ENCODE data around the gene CGB1.

DNA sequence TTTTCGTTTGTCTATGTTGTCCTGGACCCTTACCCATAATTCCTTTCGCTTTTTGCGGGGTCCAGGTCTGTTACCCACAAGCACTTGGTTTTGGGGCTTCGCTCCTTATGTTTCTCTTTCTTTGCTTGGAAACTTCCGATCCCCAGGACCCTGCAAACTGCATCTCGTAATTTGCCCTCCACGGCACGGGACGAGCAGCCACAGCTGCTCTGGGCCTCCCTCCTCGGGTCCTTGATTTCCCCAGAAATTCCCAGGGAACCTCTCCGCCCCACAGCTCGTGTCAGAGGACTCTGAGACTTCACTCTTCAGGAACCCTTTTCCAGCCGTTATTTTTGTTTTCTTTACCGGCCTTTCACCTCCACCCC lies 49.2 kb upstream of the CGB1 start:
- TF ChIP-seq, protein P1, sequence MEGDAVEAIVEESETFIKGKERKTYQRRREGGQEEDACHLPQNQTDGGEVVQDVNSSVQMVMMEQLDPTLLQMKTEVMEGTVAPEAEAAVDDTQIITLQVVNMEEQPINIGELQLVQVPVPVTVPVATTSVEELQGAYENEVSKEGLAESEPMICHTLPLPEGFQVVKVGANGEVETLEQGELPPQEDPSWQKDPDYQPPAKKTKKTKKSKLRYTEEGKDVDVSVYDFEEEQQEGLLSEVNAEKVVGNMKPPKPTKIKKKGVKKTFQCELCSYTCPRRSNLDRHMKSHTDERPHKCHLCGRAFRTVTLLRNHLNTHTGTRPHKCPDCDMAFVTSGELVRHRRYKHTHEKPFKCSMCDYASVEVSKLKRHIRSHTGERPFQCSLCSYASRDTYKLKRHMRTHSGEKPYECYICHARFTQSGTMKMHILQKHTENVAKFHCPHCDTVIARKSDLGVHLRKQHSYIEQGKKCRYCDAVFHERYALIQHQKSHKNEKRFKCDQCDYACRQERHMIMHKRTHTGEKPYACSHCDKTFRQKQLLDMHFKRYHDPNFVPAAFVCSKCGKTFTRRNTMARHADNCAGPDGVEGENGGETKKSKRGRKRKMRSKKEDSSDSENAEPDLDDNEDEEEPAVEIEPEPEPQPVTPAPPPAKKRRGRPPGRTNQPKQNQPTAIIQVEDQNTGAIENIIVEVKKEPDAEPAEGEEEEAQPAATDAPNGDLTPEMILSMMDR (IDR thresholded peaks at IDR 0.05; ENCODE audit: control extremely low read depth in 1 of 3, insufficient read depth in 1 of 3, low read depth in 1 of 3, low read length in 3 of 3): no peak; a peak in 1 of 4 replicates
- no peak for TF ChIP-seq EZH2 (IDR thresholded peaks at IDR 0.05; ENCODE audit: low read depth, low read length, severe bottlenecking)
- TF ChIP-seq SUZ12 (IDR thresholded peaks at IDR 0.05; ENCODE audit: low read length): no peak
- TF ChIP-seq CEBPB (IDR thresholded peaks at IDR 0.05; ENCODE audit: low read depth, low read length): no peak
- no peak for TF ChIP-seq TCF12 (IDR thresholded peaks at IDR 0.05; ENCODE audit: low read depth, low read length)
- no peak for TF ChIP-seq POU5F1 (IDR thresholded peaks at IDR 0.05; ENCODE audit: low read depth, low read length)
- no peak for TF ChIP-seq POLR2AphosphoS5 (IDR thresholded peaks at IDR 0.05; ENCODE audit: low read depth, low read length)
- no peak for TF ChIP-seq SIRT6 (IDR thresholded peaks at IDR 0.05; ENCODE audit: low read length)
- no peak; a peak in 1 of 3 replicates for TF ChIP-seq POLR2A (IDR thresholded peaks at IDR 0.05; ENCODE audit: control extremely low read depth in 1 of 2, low read depth in 2 of 2, low read length in 2 of 2)

Measured in H1 (cell line).